OCI-LY7 (cell line): ENCODE results near the gene EEPD1. TPM values are rescaled to one million over a fixed set of nuclear protein-coding genes. Genes with fewer than 3 reads are reported as not detected.
A peak's percentile ranks its signal among the peaks of the same experiment; 100 is the strongest.

Experiments
- BruUV-seq: library from RNA; stranded (reverse); fragments of 400-500 nt; replicated peaks from 2 replicates; lab custom pipeline; 2021; lab: Mats Ljungman, UMichigan
- CTCF ChIA-PET: fragments of 300-600 bp; sonication (Branson Sonifier 250); formaldehyde crosslinking; loops from one replicate; lab custom pipeline; 2022; ENCODE audit warnings: antibody characterized with exemption; ENCODE audit not compliant: unreplicated experiment; lab: Charles Lee
- POLR2A ChIA-PET: fragments of 300-600 bp; sonication (Branson Sonifier 250); formaldehyde crosslinking; loops from one replicate; lab custom pipeline; 2022; ENCODE audit warnings: antibody characterized with exemption; lab: Charles Lee
- DNase-seq: peaks from one replicate; pipeline ENCODE4 v3.0.0-alpha.2; 2015; ENCODE audit warnings: low spot score
- H2AFZ ChIP-seq: fragments of 200-600 bp; sonication (generic), shearing (Covaris generic); 2 replicates; pipeline ENCODE4 v1.6.1; 2014; ENCODE audit warnings: mild to moderate bottlenecking, antibody characterized with exemption, low read length, moderate library complexity
- H3K27ac ChIP-seq: fragments of 200-600 bp; sonication (generic); 2 replicates; pipeline ENCODE4 v1.5.1; 2014; ENCODE audit warnings: mixed run types, low read depth, mild to moderate bottlenecking, moderate library complexity, low read length, inconsistent platforms; ENCODE audit not compliant: poor library complexity, severe bottlenecking
- H3K36me3 ChIP-seq: fragments of 200-600 bp; sonication (generic); 2 replicates; pipeline ENCODE4 v1.6.1; 2014; ENCODE audit warnings: mild to moderate bottlenecking, antibody characterized with exemption, low read length, moderate library complexity, mixed read lengths; ENCODE audit not compliant: insufficient read depth
- H3K4me1 ChIP-seq: fragments of 200-600 bp; sonication (generic); 2 replicates; pipeline ENCODE4 v1.5.1; 2014; ENCODE audit warnings: mild to moderate bottlenecking, low read length; ENCODE audit not compliant: insufficient read depth, poor library complexity, severe bottlenecking
- H3K4me2 ChIP-seq: fragments of 200-600 bp; sonication (generic); 2 replicates; pipeline ENCODE4 v1.6.1; 2014; ENCODE audit warnings: mild to moderate bottlenecking, low read length
- H3K4me3 ChIP-seq: fragments of 200-600 bp; sonication (generic); 2 replicates; pipeline ENCODE4 v1.5.1; 2014; ENCODE audit warnings: mild to moderate bottlenecking, low read depth, low read length; ENCODE audit not compliant: poor library complexity, severe bottlenecking
- H3K79me2 ChIP-seq: fragments of 200-600 bp; sonication (generic); 2 replicates; pipeline ENCODE4 v1.6.1; 2016; ENCODE audit warnings: low read depth, mild to moderate bottlenecking, low read length, moderate library complexity, mixed read lengths; ENCODE audit not compliant: insufficient read depth
- H3K9me2 ChIP-seq: fragments of 200-600 bp; sonication (generic); 2 replicates; pipeline ENCODE4 v1.6.1; 2016; ENCODE audit warnings: mild to moderate bottlenecking, low read length, mixed read lengths; ENCODE audit not compliant: insufficient read depth
- H3K9me3 ChIP-seq: fragments of 200-600 bp; sonication (generic); 2 replicates; pipeline ENCODE4 v1.6.1; 2014; ENCODE audit warnings: mild to moderate bottlenecking, mixed run types, low read length, mixed read lengths
- H4K20me1 ChIP-seq: fragments of 200-600 bp; sonication (generic); 2 replicates; pipeline ENCODE4 v1.6.1; 2014; ENCODE audit warnings: mild to moderate bottlenecking, antibody characterized with exemption, low read length, moderate library complexity, mixed read lengths; ENCODE audit not compliant: insufficient read depth
- EZH2phosphoT487 ChIP-seq: fragments of 200-600 bp; sonication (generic); IDR thresholded peaks from 2 replicates; pipeline ENCODE4 v1.6.1; 2018; ENCODE audit warnings: low read depth, borderline replicate concordance, mild to moderate bottlenecking, mixed run types, antibody characterized with exemption, low read length, moderate library complexity, mixed read lengths
- intact Hi-C: fragments of 100-400 bp; cut with micrococcal nuclease; formaldehyde crosslinking; loops from one replicate; pipeline ENCODE4 v1.10.0; 2022; ENCODE audit not compliant: unreplicated experiment
- total RNA-seq, 2 experiments: library from RNA; depleted of rRNA in 1 of 2; stranded (reverse); fragments of >200 nt in 1 of 2; shearing (Covaris generic) in 1 of 2; gene quantifications; 2 replicates each; pipeline ENCODE4 v1.2.3, GENCODE V29; 2014 to 2022
- TF ChIP-seq, protein P1 (sequence below): fragments of 200-600 bp; sonication (generic); conservative IDR thresholded peaks from 2 replicates; pipeline ENCODE4 v1.5.1; 2014; ENCODE audit warnings: mild to moderate bottlenecking, antibody characterized with exemption, low read length, moderate library complexity, mixed read lengths

The EEPD1 gene
- total RNA-seq, 2 experiments from 2014 or later: 1.7 to 8.1 TPM

GRCh38 chr7:36186359-36187121 lies 33.5 kb downstream of the EEPD1 start:
- H2AFZ ChIP-seq: peak overlapping the region; percentile 73
- intact Hi-C loops: no loop called here
- ChIA-PET CTCF (interaction anchor here (0.6 to 0.8 kb wide), 2 partner anchors 106 to 493 kb away, joined by 3 read pairs; no protein-coding TSS in a partner anchor), POLR2A (interaction anchor here (0.6 to 1.3 kb wide), 9 partner anchors 8 to 78 kb away, joined by 3 to 6 read pairs (median 3); no protein-coding TSS in a partner anchor)
- no peaks in the 10 kb centered on the region for H3K36me3 ChIP-seq
- no peaks in the 10 kb centered on the region for H3K79me2 ChIP-seq
- peak overlapping the region; percentile 21 for H3K4me3 ChIP-seq
- BruUV-seq: no TSS peak
- no peaks in the 10 kb centered on the region for H4K20me1 ChIP-seq
- no peak for TF ChIP-seq EZH2phosphoT487
- TF ChIP-seq, protein P1, sequence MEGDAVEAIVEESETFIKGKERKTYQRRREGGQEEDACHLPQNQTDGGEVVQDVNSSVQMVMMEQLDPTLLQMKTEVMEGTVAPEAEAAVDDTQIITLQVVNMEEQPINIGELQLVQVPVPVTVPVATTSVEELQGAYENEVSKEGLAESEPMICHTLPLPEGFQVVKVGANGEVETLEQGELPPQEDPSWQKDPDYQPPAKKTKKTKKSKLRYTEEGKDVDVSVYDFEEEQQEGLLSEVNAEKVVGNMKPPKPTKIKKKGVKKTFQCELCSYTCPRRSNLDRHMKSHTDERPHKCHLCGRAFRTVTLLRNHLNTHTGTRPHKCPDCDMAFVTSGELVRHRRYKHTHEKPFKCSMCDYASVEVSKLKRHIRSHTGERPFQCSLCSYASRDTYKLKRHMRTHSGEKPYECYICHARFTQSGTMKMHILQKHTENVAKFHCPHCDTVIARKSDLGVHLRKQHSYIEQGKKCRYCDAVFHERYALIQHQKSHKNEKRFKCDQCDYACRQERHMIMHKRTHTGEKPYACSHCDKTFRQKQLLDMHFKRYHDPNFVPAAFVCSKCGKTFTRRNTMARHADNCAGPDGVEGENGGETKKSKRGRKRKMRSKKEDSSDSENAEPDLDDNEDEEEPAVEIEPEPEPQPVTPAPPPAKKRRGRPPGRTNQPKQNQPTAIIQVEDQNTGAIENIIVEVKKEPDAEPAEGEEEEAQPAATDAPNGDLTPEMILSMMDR: 0 out of 2 replicates have a peak, but pooled peaks have one; percentile 29
- H3K9me2 ChIP-seq: no peaks in the 10 kb centered on the region
- H3K4me1 ChIP-seq: peaks cover 77% of the 10 kb centered on the region
- peak overlapping the region; percentile 16 for H3K27ac ChIP-seq
- H3K4me2 ChIP-seq: peak overlapping the region; percentile 66
- no peak for DNase-seq
- H3K9me3 ChIP-seq: no peaks in the 10 kb centered on the region

- Histone ChIP-seq H3K4me2 (peak overlapping the region; percentile 92; the same call in 1 of the 2 replicates), H3K4me3 (no peak overlapping the region), H3K27ac (peak overlapping the region; percentile 9), H4K20me1 (no peaks in the 10 kb centered on the region), H3K4me1 (peaks cover 87% of the 10 kb centered on the region), H2AFZ (no peak overlapping the region), H3K9me3 (no peaks in the 10 kb centered on the region), H3K79me2 (no peaks in the 10 kb centered on the region), H3K36me3 (no peaks in the 10 kb centered on the region), H3K9me2 (no peaks in the 10 kb centered on the region)
- no peak for DNase-seq
- CTCF ChIA-PET: no interaction called here
- TF ChIP-seq, protein P1: no peak
- no peak for TF ChIP-seq EZH2phosphoT487
- POLR2A ChIA-PET: interaction anchor here (0.6 kb wide), 1 partner anchor 16 kb away, joined by 3 read pairs; no protein-coding TSS in a partner anchor
- intact Hi-C loops: no loop called here
- BruUV-seq: no TSS peak
These were observed 35.2 kb downstream of the EEPD1 start for GRCh38 chr7:36188266-36188665.
